RWPE2 (cell line): ENCODE measurements around the gene MAGEL2.
A peak's percentile ranks its signal among the peaks of the same experiment; 100 is the strongest.

Source experiments
- ATAC-seq: fragments of 200-7000 bp; cut with Tn5 transposase; 3 replicates; pipeline ENCODE4 v1.9.1; 2021; ENCODE audit warnings: low read depth
- DNase-seq: peaks from one replicate; pipeline ENCODE4 v3.0.0-alpha.2; 2020; ENCODE audit warnings: low spot score
- H3K27ac ChIP-seq: fragments of 450-650 bp; 2 replicates; pipeline ENCODE4 v1.5.1; 2017; ENCODE audit warnings: mild to moderate bottlenecking; ENCODE audit not compliant: poor library complexity, severe bottlenecking
- H3K27me3 ChIP-seq: fragments of 250-450 bp; sonication (Bioruptor Pico); 2 replicates; pipeline ENCODE4 v1.5.1; 2021; ENCODE audit warnings: mild to moderate bottlenecking, moderate library complexity; ENCODE audit not compliant: insufficient read depth, poor library complexity, severe bottlenecking
- H3K36me3 ChIP-seq: fragments of 250-450 bp; sonication (Bioruptor Pico); 2 replicates; pipeline ENCODE4 v1.5.1; 2020; ENCODE audit warnings: low read depth, mild to moderate bottlenecking, moderate library complexity
- H3K4me1 ChIP-seq: fragments of 250-450 bp; sonication (Bioruptor Pico); 2 replicates; pipeline ENCODE4 v1.5.1; 2021; ENCODE audit warnings: mild to moderate bottlenecking, moderate library complexity; ENCODE audit not compliant: insufficient read depth, poor library complexity, severe bottlenecking
- H3K4me3 ChIP-seq: fragments of 250-450 bp; sonication (Bioruptor Pico); 2 replicates; pipeline ENCODE4 v1.5.1; 2021; ENCODE audit warnings: mild to moderate bottlenecking, moderate library complexity; ENCODE audit not compliant: severe bottlenecking
- H3K9me3 ChIP-seq: fragments of 250-450 bp; sonication (Bioruptor Pico); 2 replicates; pipeline ENCODE4 v1.5.1; 2021; ENCODE audit warnings: mild to moderate bottlenecking, moderate library complexity; ENCODE audit not compliant: severe bottlenecking
- TF ChIP-seq, protein P1 (sequence below): fragments of 450-650 bp; IDR thresholded peaks from one replicate; pipeline ENCODE4 v1.5.1; 2017; ENCODE audit warnings: mild to moderate bottlenecking, moderate library complexity; ENCODE audit not compliant: poor library complexity, severe bottlenecking

Gene MAGEL2

DNA sequence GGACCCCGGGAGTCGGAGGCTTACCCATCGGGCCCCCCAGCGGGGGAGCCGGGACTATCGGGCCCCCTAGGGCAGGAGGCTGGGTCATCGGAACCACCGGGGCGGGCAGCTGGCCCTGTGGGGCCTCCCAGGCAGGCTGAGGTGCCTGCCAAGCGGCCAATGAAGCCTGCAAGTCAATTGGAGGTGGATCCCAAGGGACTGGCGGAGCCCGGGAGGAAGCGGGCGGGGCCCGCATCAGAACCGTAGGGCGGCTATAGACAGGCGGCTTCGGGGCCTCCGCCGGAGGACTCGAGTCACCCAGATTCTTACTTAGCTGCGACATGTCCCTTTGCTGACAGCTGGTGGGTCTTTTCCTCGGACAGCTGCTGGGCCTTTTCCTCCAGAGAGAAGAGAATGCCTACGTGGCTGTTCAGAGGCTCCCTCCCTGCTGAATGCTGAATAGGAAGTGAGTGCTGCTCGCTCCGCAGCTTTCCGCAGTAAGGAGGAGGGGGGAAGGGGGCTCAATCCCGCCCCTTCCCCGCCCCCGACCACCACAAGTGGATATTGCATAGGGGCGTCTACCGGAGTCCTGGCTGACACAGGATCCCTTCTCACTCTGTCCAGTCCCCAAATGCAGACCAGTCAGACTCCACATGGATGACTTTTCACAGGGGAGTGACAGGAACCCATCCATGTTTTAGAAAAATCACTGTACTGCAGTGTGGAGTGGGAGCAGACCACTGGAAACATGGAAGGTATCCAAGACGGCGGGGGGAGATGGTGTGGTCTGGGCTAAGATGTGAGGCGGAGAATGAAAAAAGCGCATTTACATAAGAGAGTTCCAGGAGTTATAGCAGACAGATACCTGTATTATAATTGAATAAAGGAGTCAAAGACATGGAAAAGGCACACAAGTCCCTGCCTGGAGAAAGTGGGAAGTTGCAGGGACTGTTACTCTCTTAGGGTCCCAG is at the start of gene MAGEL2:
MAGEL2 (minus strand) TSS at position 447 of the 950 bp plus-strand sequence; CDS start at position 322, 125 bp downstream.
- no peaks in the 10 kb centered on the region for H3K9me3 ChIP-seq
- DNase-seq = no peak
- no peaks in the 10 kb centered on the region for H3K36me3 ChIP-seq
- H3K4me3 ChIP-seq = no peak within 1 kb of the TSS
- TF ChIP-seq, protein P1, sequence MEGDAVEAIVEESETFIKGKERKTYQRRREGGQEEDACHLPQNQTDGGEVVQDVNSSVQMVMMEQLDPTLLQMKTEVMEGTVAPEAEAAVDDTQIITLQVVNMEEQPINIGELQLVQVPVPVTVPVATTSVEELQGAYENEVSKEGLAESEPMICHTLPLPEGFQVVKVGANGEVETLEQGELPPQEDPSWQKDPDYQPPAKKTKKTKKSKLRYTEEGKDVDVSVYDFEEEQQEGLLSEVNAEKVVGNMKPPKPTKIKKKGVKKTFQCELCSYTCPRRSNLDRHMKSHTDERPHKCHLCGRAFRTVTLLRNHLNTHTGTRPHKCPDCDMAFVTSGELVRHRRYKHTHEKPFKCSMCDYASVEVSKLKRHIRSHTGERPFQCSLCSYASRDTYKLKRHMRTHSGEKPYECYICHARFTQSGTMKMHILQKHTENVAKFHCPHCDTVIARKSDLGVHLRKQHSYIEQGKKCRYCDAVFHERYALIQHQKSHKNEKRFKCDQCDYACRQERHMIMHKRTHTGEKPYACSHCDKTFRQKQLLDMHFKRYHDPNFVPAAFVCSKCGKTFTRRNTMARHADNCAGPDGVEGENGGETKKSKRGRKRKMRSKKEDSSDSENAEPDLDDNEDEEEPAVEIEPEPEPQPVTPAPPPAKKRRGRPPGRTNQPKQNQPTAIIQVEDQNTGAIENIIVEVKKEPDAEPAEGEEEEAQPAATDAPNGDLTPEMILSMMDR = no peak
- peaks cover 36% of the 10 kb centered on the region for H3K27me3 ChIP-seq
- no peaks in the 10 kb centered on the region for H3K4me1 ChIP-seq
- ATAC-seq = peak; percentile 17; the same call in 1 of the 3 replicates
- H3K27ac ChIP-seq = no peak within 1 kb of the TSS

DNA sequence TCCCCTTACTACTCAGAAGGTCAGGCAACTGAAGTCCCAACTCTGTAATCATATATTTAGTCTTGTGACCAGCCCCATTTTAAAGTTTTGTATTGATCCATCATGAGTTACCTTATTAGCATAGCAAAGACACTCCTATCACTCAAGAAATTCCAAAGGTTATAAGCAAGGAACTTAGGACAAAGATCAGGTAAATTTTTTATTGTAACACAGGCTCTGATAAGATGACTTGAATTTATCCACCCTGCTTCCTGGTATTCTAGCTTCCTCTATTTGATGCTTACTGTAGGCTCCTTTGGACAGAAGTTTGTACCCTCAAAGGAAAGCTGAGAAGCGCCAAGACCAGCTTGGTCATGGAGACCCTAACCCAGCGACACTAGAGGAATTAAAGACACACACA is 47.6 kb upstream of the MAGEL2 start:
- no peaks in the 10 kb centered on the region for H3K9me3 ChIP-seq
- DNase-seq = no peak
- no peaks in the 10 kb centered on the region for H3K36me3 ChIP-seq
- no peaks in the 10 kb centered on the region for H3K27me3 ChIP-seq
- H3K4me3 ChIP-seq = no peak overlapping the region
- ATAC-seq = no peak
- TF ChIP-seq, protein P1 = no peak
- no peaks in the 10 kb centered on the region for H3K4me1 ChIP-seq
- no peak overlapping the region for H3K27ac ChIP-seq

DNA sequence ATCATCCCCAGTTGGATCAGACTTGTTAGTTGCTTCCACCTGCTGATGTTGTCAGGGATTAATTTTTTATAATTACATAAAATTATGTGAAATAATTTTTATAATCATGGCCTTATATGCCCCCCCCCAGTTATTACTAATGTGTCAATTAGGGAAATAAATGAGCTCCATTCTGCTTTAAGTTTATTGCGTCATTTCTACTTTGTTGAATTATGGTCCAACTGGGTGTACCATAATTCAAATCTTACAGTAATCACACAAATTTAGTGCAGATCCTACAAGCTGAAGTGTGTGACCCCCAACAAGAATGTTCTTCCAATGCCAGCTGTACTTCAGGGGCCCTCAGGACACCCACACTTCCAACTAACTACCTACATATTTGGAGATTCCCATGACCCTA is 46.9 kb upstream of the MAGEL2 start:
- TF ChIP-seq, protein P1 = no peak
- DNase-seq (no peak), ATAC-seq (no peak)
- H3K27me3 ChIP-seq = no peaks in the 10 kb centered on the region
- no peak overlapping the region for H3K4me3 ChIP-seq
- no peaks in the 10 kb centered on the region for H3K9me3 ChIP-seq
- H3K4me1 ChIP-seq = no peaks in the 10 kb centered on the region
- no peaks in the 10 kb centered on the region for H3K36me3 ChIP-seq
- H3K27ac ChIP-seq = no peak overlapping the region

DNA sequence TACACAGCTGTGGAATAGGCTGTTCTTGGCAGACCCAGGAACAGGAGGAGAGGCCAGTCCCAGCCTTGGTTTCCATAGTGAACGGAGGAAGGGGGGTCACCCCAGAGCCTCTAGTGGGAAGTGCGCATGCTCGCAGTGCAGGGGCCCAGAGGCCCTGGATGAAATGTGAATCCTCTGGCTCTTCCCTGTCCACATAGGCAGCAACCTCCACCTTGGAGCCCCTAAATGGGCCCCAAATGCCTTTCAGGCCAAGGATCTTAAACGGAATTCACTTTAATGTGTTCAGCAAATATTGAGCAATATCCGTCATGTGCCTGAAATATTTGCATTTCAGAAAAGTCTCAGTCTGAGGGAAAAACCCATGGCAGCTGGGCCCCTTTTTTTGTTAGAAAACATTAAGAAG is 42.8 kb upstream of the MAGEL2 start:
- TF ChIP-seq, protein P1 = no peak
- no peak for DNase-seq
- Histone ChIP-seq H3K9me3 (no peaks in the 10 kb centered on the region), H3K36me3 (peaks cover 2% of the 10 kb centered on the region; the same call in 1 of the 2 replicates), H3K27ac (no peak overlapping the region), H3K4me3 (no peak overlapping the region), H3K4me1 (no peaks in the 10 kb centered on the region), H3K27me3 (no peaks in the 10 kb centered on the region)
- ATAC-seq = no peak

DNA sequence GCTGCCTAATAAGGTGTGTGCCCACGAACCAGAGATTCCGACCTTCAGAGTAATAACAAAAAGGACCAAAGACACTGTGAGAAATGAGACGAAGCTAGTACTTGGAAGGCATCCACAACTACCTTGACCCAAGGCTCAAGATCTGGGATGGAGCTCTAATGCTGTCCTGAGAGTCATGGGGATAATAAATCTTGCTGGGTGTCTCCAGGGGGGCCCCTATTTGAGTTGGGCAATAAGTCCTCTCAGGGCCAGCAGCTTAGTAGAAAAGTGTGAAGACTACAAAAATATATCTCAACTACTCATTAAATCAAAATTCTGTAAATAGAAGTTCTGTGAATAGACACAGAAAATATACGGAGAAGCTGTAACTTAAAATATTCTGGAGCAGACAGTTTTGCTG is 42.3 kb upstream of the MAGEL2 start:
- DNase-seq (no peak), ATAC-seq (no peak)
- Histone ChIP-seq H3K36me3 (peaks cover 4% of the 10 kb centered on the region; the same call in 1 of the 2 replicates), H3K4me1 (no peaks in the 10 kb centered on the region), H3K27me3 (no peaks in the 10 kb centered on the region), H3K4me3 (no peak overlapping the region), H3K9me3 (peaks cover 3% of the 10 kb centered on the region), H3K27ac (no peak overlapping the region)
- TF ChIP-seq, protein P1 = no peak
